KMS-11 (cell line): ENCODE measurements around the gene PIK3CD.

Experiments used
- H2AFZ ChIP-seq: fragments of 200-600 bp; sonication (generic); 2 replicates; pipeline ENCODE4 v1.6.1; 2016; ENCODE audit warnings: antibody characterized with exemption, mixed run types, low read depth
- H3K27ac ChIP-seq: fragments of 200-600 bp; sonication (generic); 2 replicates; pipeline ENCODE4 v1.6.1; 2016; ENCODE audit warnings: mild to moderate bottlenecking, mixed run types
- H3K27me3 ChIP-seq: fragments of 200-600 bp; sonication (generic); 2 replicates; pipeline ENCODE4 v1.6.1; 2017; ENCODE audit warnings: mild to moderate bottlenecking, low read depth, mixed run types, moderate library complexity; ENCODE audit not compliant: insufficient read depth
- H3K36me3 ChIP-seq: fragments of 200-600 bp; sonication (generic); 2 replicates; pipeline ENCODE4 v1.6.1; 2017; ENCODE audit warnings: mild to moderate bottlenecking, mixed run types; ENCODE audit not compliant: insufficient read depth
- H3K4me1 ChIP-seq: fragments of 200-600 bp; sonication (generic); 2 replicates; pipeline ENCODE4 v1.6.1; 2016; ENCODE audit warnings: mild to moderate bottlenecking, low read depth, mixed run types; ENCODE audit not compliant: poor library complexity, severe bottlenecking
- H3K4me2 ChIP-seq: fragments of 200-600 bp; sonication (generic); 2 replicates; pipeline ENCODE4 v1.7.0; 2016; ENCODE audit warnings: mild to moderate bottlenecking, mixed run types
- H3K4me3 ChIP-seq: fragments of 200-600 bp; sonication (generic); IDR thresholded peaks from 2 replicates; pipeline ENCODE4 v1.6.1; 2017; ENCODE audit warnings: low read depth, low read length, mixed read lengths; ENCODE audit not compliant: insufficient read depth
- H3K79me2 ChIP-seq: fragments of 200-600 bp; sonication (generic); 2 replicates; pipeline ENCODE4 v1.6.1; 2016; ENCODE audit warnings: low read depth, mixed run types; ENCODE audit not compliant: insufficient read depth
- H3K9ac ChIP-seq: fragments of 200-600 bp; sonication (generic); 2 replicates; pipeline ENCODE4 v1.6.1; 2016; ENCODE audit warnings: mild to moderate bottlenecking, mixed run types
- H4K20me1 ChIP-seq: fragments of 200-600 bp; sonication (generic); 2 replicates; pipeline ENCODE4 v1.6.1; 2016; ENCODE audit warnings: mild to moderate bottlenecking, mixed run types; ENCODE audit not compliant: insufficient read depth
- CTCF ChIP-seq: fragments of 200-600 bp; sonication (generic); conservative IDR thresholded peaks from 2 replicates; pipeline ENCODE4 v1.6.1; 2017; ENCODE audit warnings: low read depth, mild to moderate bottlenecking, antibody characterized with exemption, low read length, moderate library complexity, mixed read lengths

PIK3CD gene

GRCh38 chr1:9703681-9704080, 52.1 kb downstream of the PIK3CD start:
- Histone ChIP-seq H4K20me1 (no peaks in the 10 kb centered on the region), H3K27ac (no peak overlapping the region), H3K4me1 (no peaks in the 10 kb centered on the region), H3K4me3 (no peak overlapping the region), H2AFZ (no peak overlapping the region), H3K36me3 (no peaks in the 10 kb centered on the region), H3K79me2 (no peaks in the 10 kb centered on the region), H3K27me3 (no peaks in the 10 kb centered on the region), H3K9ac (no peak overlapping the region), H3K4me2 (no peak overlapping the region)
- no peak for TF ChIP-seq CTCF

GRCh38 chr1:9705337-9706093, 54.0 kb downstream of the PIK3CD start:
- H3K4me1 ChIP-seq = no peaks in the 10 kb centered on the region
- H3K36me3 ChIP-seq = no peaks in the 10 kb centered on the region

DNA sequence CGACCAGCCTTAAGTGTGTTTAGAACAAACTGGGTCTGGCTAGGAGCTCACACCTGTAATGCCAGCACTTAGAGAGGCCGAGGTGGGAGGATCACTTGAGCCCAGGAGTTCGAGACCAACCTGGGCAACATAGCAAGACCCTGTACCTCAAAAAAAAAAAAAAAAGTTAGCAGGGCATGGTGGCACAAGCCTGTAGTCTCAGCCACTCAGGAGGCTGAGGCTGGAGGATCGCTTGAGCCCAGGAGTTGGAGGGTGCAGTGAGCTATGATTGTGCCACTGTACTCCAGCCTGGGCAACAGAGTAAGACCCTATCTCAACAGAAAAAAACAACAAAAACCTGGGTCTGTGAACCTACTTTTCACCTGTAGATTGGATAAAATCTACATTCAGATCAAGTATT, 54.6 kb downstream of the PIK3CD start:
- Histone ChIP-seq H3K79me2 (no peaks in the 10 kb centered on the region), H4K20me1 (no peaks in the 10 kb centered on the region), H3K36me3 (no peaks in the 10 kb centered on the region), H3K4me2 (no peak overlapping the region), H3K4me3 (no peak overlapping the region), H3K27ac (no peak overlapping the region), H3K27me3 (no peaks in the 10 kb centered on the region), H3K9ac (no peak overlapping the region), H2AFZ (no peak overlapping the region), H3K4me1 (no peaks in the 10 kb centered on the region)
- TF ChIP-seq CTCF = no peak

More at GRCh38 chr1:9705337-9706093, 54.0 kb downstream of the PIK3CD start:
- H3K4me2 ChIP-seq = no peak overlapping the region
- no peaks in the 10 kb centered on the region for H3K79me2 ChIP-seq
- no peak overlapping the region for H3K9ac ChIP-seq
- H3K27me3 ChIP-seq = no peaks in the 10 kb centered on the region
- no peak overlapping the region for H3K4me3 ChIP-seq
- no peaks in the 10 kb centered on the region for H4K20me1 ChIP-seq
- no peak overlapping the region for H2AFZ ChIP-seq
- no peak overlapping the region for H3K27ac ChIP-seq
- no peak for TF ChIP-seq CTCF

GRCh38 chr1:9710037-9710436, 58.5 kb downstream of the PIK3CD start:
- Histone ChIP-seq H3K9ac (no peak overlapping the region), H3K79me2 (no peaks in the 10 kb centered on the region), H3K4me2 (no peak overlapping the region), H4K20me1 (no peaks in the 10 kb centered on the region), H3K36me3 (no peaks in the 10 kb centered on the region), H3K27ac (no peak overlapping the region), H3K27me3 (no peaks in the 10 kb centered on the region), H2AFZ (no peak overlapping the region), H3K4me3 (no peak overlapping the region), H3K4me1 (no peaks in the 10 kb centered on the region)
- no peak for TF ChIP-seq CTCF
